Neural cell (in vitro differentiated cells): ENCODE measurements around the gene INPP5A. TPM values are rescaled to one million over a fixed set of nuclear protein-coding genes. Genes with fewer than 3 reads are reported as not detected.

Experiments used
- H2AFZ ChIP-seq: fragments of 200-600, 300-800 bp; sonication (generic), shearing (Covaris generic); 2 replicates; pipeline ENCODE4 v1.6.0; 2014; ENCODE audit warnings: low read depth, mild to moderate bottlenecking, antibody characterized with exemption, low read length, moderate library complexity
- H3F3A ChIP-seq: fragments of 200-600 bp; shearing (Covaris generic); 2 replicates; pipeline ENCODE4 v1.6.1; 2016; ENCODE audit warnings: mild to moderate bottlenecking, moderate library complexity, mixed read lengths, antibody characterized with exemption, low read length; ENCODE audit not compliant: insufficient read depth, poor library complexity, severe bottlenecking
- H3K27ac ChIP-seq: fragments of 200-600, 300-800 bp; sonication (generic), shearing (Covaris generic); 2 replicates; pipeline ENCODE4 v1.5.1; 2014; ENCODE audit warnings: mild to moderate bottlenecking, low read length, moderate library complexity
- H3K27me3 ChIP-seq: fragments of 300-800, 200-600 bp; sonication (generic), shearing (Covaris generic); 2 replicates; pipeline ENCODE4 v1.6.0; 2014; ENCODE audit warnings: mild to moderate bottlenecking, low read depth, low read length, moderate library complexity; ENCODE audit not compliant: insufficient read depth
- H3K36me3 ChIP-seq: fragments of 300-800, 200-600 bp; sonication (generic), shearing (Covaris generic); 2 replicates; pipeline ENCODE4 v1.5.1; 2014; ENCODE audit warnings: mild to moderate bottlenecking, antibody characterized with exemption, low read length, moderate library complexity; ENCODE audit not compliant: insufficient read depth
- H3K4me2 ChIP-seq: fragments of 300-800, 200-600 bp; sonication (generic), shearing (Covaris generic); 2 replicates; pipeline ENCODE4 v1.6.0; 2014; ENCODE audit warnings: mild to moderate bottlenecking, low read length
- H3K4me3 ChIP-seq: fragments of 300-800, 200-600 bp; sonication (generic), shearing (Covaris generic); 2 replicates; pipeline ENCODE4 v1.5.1; 2014; ENCODE audit warnings: mild to moderate bottlenecking, low read length, moderate library complexity
- H3K79me2 ChIP-seq: fragments of 200-600 bp; shearing (Covaris generic); replicated peaks from 2 replicates; pipeline ENCODE4 v1.6.0; 2014; ENCODE audit warnings: mild to moderate bottlenecking, low read length, moderate library complexity; ENCODE audit not compliant: insufficient read depth
- H3K9ac ChIP-seq: fragments of 300-800, 200-600 bp; sonication (generic), shearing (Covaris generic); 2 replicates; pipeline ENCODE4 v1.6.1; 2016; ENCODE audit warnings: mild to moderate bottlenecking, low read length, mixed read lengths
- H3K9me2 ChIP-seq: fragments of 200-600 bp; shearing (Covaris generic); 2 replicates; pipeline ENCODE4 v1.6.1; 2016; ENCODE audit warnings: mild to moderate bottlenecking, low read length, mixed read lengths; ENCODE audit not compliant: insufficient read depth
- H3K9me3 ChIP-seq: fragments of 200-600, 300-800 bp; sonication (generic), shearing (Covaris generic); 2 replicates; pipeline ENCODE4 v1.6.1; 2016; ENCODE audit warnings: mild to moderate bottlenecking, mixed run types, low read length, moderate library complexity, mixed read lengths
- H4K20me1 ChIP-seq: fragments of 200-600 bp; shearing (Covaris generic); 2 replicates; pipeline ENCODE4 v1.6.1; 2016; ENCODE audit warnings: mild to moderate bottlenecking, mixed run types; ENCODE audit not compliant: insufficient read depth
- EP300 ChIP-seq: fragments of 450-650 bp; conservative IDR thresholded peaks from 2 replicates; pipeline ENCODE4 v1.6.1; 2014; ENCODE audit warnings: antibody characterized with exemption, mild to moderate bottlenecking, moderate library complexity; ENCODE audit not compliant: poor library complexity, severe bottlenecking
- EZH2 ChIP-seq: fragments of 200-600, 300-800 bp; shearing (Covaris generic), sonication (generic); IDR thresholded peaks from 2 replicates; pipeline ENCODE4 v1.6.1; 2014; ENCODE audit warnings: antibody characterized with exemption, low read length, borderline replicate concordance, mild to moderate bottlenecking; ENCODE audit not compliant: insufficient read depth, poor library complexity, severe bottlenecking
- MXI1 ChIP-seq: fragments of 450-650 bp; conservative IDR thresholded peaks from 2 replicates; pipeline ENCODE4 v1.6.1; 2014; ENCODE audit warnings: antibody characterized with exemption, mild to moderate bottlenecking; ENCODE audit not compliant: poor library complexity, severe bottlenecking
- POLR2AphosphoS5 ChIP-seq: IDR thresholded peaks from 2 replicates; pipeline ENCODE4 v1.6.1; 2012
- RAD21 ChIP-seq: fragments of 450-650 bp; conservative IDR thresholded peaks from 2 replicates; pipeline ENCODE4 v1.6.1; 2014; ENCODE audit warnings: antibody characterized with exemption, mild to moderate bottlenecking, moderate library complexity
- SMC3 ChIP-seq: fragments of 450-650 bp; conservative IDR thresholded peaks from 2 replicates; pipeline ENCODE4 v1.6.1; 2014; ENCODE audit warnings: antibody characterized with exemption, mild to moderate bottlenecking, moderate library complexity; ENCODE audit not compliant: poor library complexity
- TAF1 ChIP-seq: IDR thresholded peaks from 2 replicates; pipeline ENCODE4 v1.6.1; 2012; ENCODE audit warnings: low read depth
- polyA plus RNA-seq: library from polyadenylated mRNA; depleted of rRNA; stranded (reverse); fragments of >200 nt; gene quantifications from 2 replicates; pipeline ENCODE4 v1.2.3, GENCODE V29; 2014
- TF ChIP-seq, protein P1 (sequence below): IDR thresholded peaks from 2 replicates; pipeline ENCODE4 v1.6.1; 2012; ENCODE audit warnings: borderline replicate concordance
- TF ChIP-seq, protein P2 (sequence below): fragments of 450-650 bp; IDR thresholded peaks from 2 replicates; pipeline ENCODE4 v1.5.1; 2014; ENCODE audit warnings: antibody characterized with exemption, mild to moderate bottlenecking, moderate library complexity; ENCODE audit not compliant: poor library complexity, severe bottlenecking

Gene INPP5A
- polyA plus RNA-seq, 1 donor from 2014 or later: 48.8 TPM

DNA sequence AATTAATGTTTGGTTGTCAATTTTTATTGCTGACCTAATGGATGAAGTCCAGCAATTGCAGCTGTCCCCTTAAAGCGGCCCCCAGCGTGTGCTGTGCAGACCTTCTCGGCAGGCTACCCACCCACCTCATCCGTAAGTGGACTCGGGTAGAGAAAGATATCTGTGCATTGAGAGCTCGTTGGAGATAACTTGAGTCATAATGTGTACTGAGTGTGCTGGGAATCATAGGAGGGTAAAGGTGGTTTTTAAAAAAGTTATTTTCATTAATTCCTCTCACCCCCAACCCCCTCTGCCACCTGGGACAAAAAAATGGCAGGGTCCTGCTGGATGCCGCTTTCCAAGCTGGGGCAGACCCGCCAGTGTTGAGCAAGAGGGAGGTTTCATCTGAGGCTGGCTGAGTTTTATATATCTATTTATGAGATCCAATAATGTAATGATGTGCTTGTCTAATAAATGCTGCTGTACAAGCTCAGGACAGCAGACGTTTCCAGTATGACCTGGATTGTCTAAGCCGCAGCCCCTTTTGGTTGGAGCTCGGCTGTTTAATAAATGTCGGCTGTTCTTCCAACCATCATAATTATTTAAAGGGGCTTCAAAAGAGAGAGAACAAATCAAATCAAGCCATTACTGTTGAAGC, 129.2 kb downstream of the INPP5A start:
- H3K9me3 ChIP-seq: no peaks in the 10 kb centered on the region
- H3F3A ChIP-seq: peaks cover 8% of the 10 kb centered on the region
- no peak overlapping the region for H3K27ac ChIP-seq
- no peaks in the 10 kb centered on the region for H3K27me3 ChIP-seq
- H4K20me1 ChIP-seq: no peaks in the 10 kb centered on the region
- peak overlapping the region; percentile 7 for H3K4me3 ChIP-seq
- no peak overlapping the region for H2AFZ ChIP-seq
- H3K36me3 ChIP-seq: no peaks in the 10 kb centered on the region
- H3K9me2 ChIP-seq: no peaks in the 10 kb centered on the region
- no peaks in the 10 kb centered on the region for H3K79me2 ChIP-seq
- TF ChIP-seq TAF1: no peak
- TF ChIP-seq RAD21: no peak
- TF ChIP-seq SMC3: no peak
- TF ChIP-seq, protein P1, sequence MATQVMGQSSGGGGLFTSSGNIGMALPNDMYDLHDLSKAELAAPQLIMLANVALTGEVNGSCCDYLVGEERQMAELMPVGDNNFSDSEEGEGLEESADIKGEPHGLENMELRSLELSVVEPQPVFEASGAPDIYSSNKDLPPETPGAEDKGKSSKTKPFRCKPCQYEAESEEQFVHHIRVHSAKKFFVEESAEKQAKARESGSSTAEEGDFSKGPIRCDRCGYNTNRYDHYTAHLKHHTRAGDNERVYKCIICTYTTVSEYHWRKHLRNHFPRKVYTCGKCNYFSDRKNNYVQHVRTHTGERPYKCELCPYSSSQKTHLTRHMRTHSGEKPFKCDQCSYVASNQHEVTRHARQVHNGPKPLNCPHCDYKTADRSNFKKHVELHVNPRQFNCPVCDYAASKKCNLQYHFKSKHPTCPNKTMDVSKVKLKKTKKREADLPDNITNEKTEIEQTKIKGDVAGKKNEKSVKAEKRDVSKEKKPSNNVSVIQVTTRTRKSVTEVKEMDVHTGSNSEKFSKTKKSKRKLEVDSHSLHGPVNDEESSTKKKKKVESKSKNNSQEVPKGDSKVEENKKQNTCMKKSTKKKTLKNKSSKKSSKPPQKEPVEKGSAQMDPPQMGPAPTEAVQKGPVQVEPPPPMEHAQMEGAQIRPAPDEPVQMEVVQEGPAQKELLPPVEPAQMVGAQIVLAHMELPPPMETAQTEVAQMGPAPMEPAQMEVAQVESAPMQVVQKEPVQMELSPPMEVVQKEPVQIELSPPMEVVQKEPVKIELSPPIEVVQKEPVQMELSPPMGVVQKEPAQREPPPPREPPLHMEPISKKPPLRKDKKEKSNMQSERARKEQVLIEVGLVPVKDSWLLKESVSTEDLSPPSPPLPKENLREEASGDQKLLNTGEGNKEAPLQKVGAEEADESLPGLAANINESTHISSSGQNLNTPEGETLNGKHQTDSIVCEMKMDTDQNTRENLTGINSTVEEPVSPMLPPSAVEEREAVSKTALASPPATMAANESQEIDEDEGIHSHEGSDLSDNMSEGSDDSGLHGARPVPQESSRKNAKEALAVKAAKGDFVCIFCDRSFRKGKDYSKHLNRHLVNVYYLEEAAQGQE: no peak
- TF ChIP-seq, protein P2, sequence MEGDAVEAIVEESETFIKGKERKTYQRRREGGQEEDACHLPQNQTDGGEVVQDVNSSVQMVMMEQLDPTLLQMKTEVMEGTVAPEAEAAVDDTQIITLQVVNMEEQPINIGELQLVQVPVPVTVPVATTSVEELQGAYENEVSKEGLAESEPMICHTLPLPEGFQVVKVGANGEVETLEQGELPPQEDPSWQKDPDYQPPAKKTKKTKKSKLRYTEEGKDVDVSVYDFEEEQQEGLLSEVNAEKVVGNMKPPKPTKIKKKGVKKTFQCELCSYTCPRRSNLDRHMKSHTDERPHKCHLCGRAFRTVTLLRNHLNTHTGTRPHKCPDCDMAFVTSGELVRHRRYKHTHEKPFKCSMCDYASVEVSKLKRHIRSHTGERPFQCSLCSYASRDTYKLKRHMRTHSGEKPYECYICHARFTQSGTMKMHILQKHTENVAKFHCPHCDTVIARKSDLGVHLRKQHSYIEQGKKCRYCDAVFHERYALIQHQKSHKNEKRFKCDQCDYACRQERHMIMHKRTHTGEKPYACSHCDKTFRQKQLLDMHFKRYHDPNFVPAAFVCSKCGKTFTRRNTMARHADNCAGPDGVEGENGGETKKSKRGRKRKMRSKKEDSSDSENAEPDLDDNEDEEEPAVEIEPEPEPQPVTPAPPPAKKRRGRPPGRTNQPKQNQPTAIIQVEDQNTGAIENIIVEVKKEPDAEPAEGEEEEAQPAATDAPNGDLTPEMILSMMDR: no peak
- no peak for TF ChIP-seq POLR2AphosphoS5
- TF ChIP-seq EP300: no peak
- TF ChIP-seq EZH2: no peak
- no peak for TF ChIP-seq MXI1
- H3K9ac ChIP-seq: no peak overlapping the region
- no peak overlapping the region for H3K4me2 ChIP-seq

DNA sequence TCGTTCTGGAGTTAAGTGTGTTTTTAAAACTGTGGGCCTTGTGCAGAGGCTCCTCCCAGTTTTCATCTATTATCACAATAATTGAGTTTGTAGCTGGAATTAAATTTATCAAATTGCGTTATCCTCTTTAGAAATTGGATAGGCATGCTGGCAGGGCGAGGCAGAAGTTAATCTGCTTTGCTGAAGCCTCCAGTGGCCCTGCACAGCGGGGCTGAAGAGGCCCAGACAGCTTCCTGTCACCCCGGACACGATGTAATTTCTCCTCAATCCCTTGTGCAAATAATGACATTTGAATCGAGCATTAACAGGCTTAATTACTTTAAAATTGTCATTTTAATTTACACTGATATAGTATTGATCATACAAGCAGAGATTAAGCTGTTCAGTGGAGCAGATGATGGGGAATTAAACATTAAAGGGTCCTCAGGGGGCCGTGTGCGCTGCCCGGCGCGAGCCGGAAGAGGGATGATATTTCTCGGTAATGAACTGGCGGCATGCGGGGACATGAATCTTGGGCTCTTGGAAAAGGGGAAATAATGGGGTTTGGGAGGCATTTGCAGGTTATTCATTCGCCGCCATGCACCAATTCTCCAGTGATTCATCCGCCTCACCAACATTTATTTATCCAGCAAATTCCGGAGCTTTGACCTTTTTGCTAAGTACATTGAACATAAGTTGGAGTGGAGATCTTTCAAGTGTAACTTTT, 129.9 kb downstream of the INPP5A start:
- H3K4me2 ChIP-seq: no peak overlapping the region
- H2AFZ ChIP-seq: no peak overlapping the region
- TF ChIP-seq, protein P1: no peak
- no peak for TF ChIP-seq POLR2AphosphoS5
- TF ChIP-seq EP300: no peak
- no peak for TF ChIP-seq SMC3
- TF ChIP-seq RAD21: no peak

More for the DNA sequence above, 129.9 kb downstream of the INPP5A start:
- H4K20me1 ChIP-seq: no peaks in the 10 kb centered on the region
- H3F3A ChIP-seq: peaks cover 8% of the 10 kb centered on the region
- no peaks in the 10 kb centered on the region for H3K79me2 ChIP-seq
- H3K36me3 ChIP-seq: no peaks in the 10 kb centered on the region
- no peak overlapping the region for H3K9ac ChIP-seq
- peak overlapping the region; percentile 7 for H3K4me3 ChIP-seq
- no peaks in the 10 kb centered on the region for H3K9me2 ChIP-seq
- no peaks in the 10 kb centered on the region for H3K27me3 ChIP-seq
- H3K9me3 ChIP-seq: no peaks in the 10 kb centered on the region
- H3K27ac ChIP-seq: peak overlapping the region; percentile 9
